Left ventricle myocardium inferior (tissue), 1 donor: ENCODE data around the gene ZBTB48. TPM values are rescaled to one million over a fixed set of nuclear protein-coding genes. Genes with fewer than 3 reads are reported as not detected.

Experiments
- DNase-seq: peaks from one replicate; pipeline ENCODE4 v3.0.0-alpha.2; 2020
- H3K27ac ChIP-seq: fragments of 200-600 bp; replicated peaks from 2 replicates; pipeline ENCODE4 v1.8.0; 2021
- H3K27me3 ChIP-seq: fragments of 200-600 bp; 2 replicates; pipeline ENCODE4 v1.8.0; 2021; ENCODE audit warnings: low read depth
- H3K36me3 ChIP-seq: fragments of 200-600 bp; 2 replicates; pipeline ENCODE4 v1.8.0; 2021
- H3K4me1 ChIP-seq: fragments of 200-600 bp; 2 replicates; pipeline ENCODE4 v1.8.0; 2021
- H3K4me3 ChIP-seq: fragments of 200-600 bp; 2 replicates; pipeline ENCODE4 v1.8.0; 2021; ENCODE audit warnings: mild to moderate bottlenecking, moderate library complexity
- H3K9me3 ChIP-seq: fragments of 200-600 bp; replicated peaks from 2 replicates; pipeline ENCODE4 v1.8.0; 2021
- CTCF ChIP-seq: fragments of 200-600 bp; IDR thresholded peaks from 2 replicates; pipeline ENCODE4 v1.8.0; 2021; ENCODE audit warnings: antibody characterized with exemption, mild to moderate bottlenecking, borderline replicate concordance
- intact Hi-C: fragments of 100-400 bp; cut with micrococcal nuclease; formaldehyde crosslinking; loops from one replicate; pipeline ENCODE4 v1.11.0; 2022
- total RNA-seq: library from RNA; stranded (reverse); fragmentation: NEBNext Ultra II Directional; extraction: Animal tissue kit (Norgen Biotek cat#: 25700); gene quantifications from one replicate; pipeline ENCODE4 v1.2.1, GENCODE V29; 2021
- donor health status: DM: no; HTN: yes; CAD: no; lungs with severe emphysema.

Gene ZBTB48
- total RNA-seq, 1 donor from 2014 or later: 12.9 TPM

- peak overlapping the region; percentile 59 for H3K27ac ChIP-seq
- TF ChIP-seq CTCF: no peak
- DNase-seq: no peak
- no peak overlapping the region for H3K4me3 ChIP-seq
- no peaks in the 10 kb centered on the region for H3K27me3 ChIP-seq
- H3K4me1 ChIP-seq: peaks cover 97% of the 10 kb centered on the region
- intact Hi-C loops: no loop called here
- H3K36me3 ChIP-seq: peaks cover 92% of the 10 kb centered on the region
- H3K9me3 ChIP-seq: no peaks in the 10 kb centered on the region
These were observed 13.2 kb downstream of the ZBTB48 start for GRCh38 chr1:6592865-6593593.

- Histone ChIP-seq H3K4me3 (no peak overlapping the region), H3K9me3 (no peaks in the 10 kb centered on the region), H3K27me3 (no peaks in the 10 kb centered on the region), H3K36me3 (peaks cover 92% of the 10 kb centered on the region), H3K4me1 (peaks cover 97% of the 10 kb centered on the region), H3K27ac (peak overlapping the region; percentile 59)
- TF ChIP-seq CTCF: no peak
- intact Hi-C loops: no loop called here
- DNase-seq: no peak
These were observed 14.0 kb downstream of the ZBTB48 start for GRCh38 chr1:6593810-6594209.

- Histone ChIP-seq H3K9me3 (no peaks in the 10 kb centered on the region), H3K4me1 (peaks cover 97% of the 10 kb centered on the region), H3K4me3 (no peak overlapping the region), H3K27ac (peak overlapping the region; percentile 100), H3K36me3 (peaks cover 91% of the 10 kb centered on the region), H3K27me3 (no peaks in the 10 kb centered on the region)
- TF ChIP-seq CTCF: no peak
- intact Hi-C loops: no loop called here
- DNase-seq: no peak
These were observed 15.4 kb downstream of the ZBTB48 start for GRCh38 chr1:6594977-6595740.

GRCh38 chr1:6596351-6596750, 16.6 kb downstream of the ZBTB48 start:
- Histone ChIP-seq H3K9me3 (no peaks in the 10 kb centered on the region), H3K4me3 (peak overlapping the region; percentile 97), H3K36me3 (peaks cover 81% of the 10 kb centered on the region), H3K4me1 (peaks cover 100% of the 10 kb centered on the region), H3K27ac (peak overlapping the region; percentile 100), H3K27me3 (no peaks in the 10 kb centered on the region)
- no peak for TF ChIP-seq CTCF
- intact Hi-C loops: no loop called here
- DNase-seq: no peak

DNA sequence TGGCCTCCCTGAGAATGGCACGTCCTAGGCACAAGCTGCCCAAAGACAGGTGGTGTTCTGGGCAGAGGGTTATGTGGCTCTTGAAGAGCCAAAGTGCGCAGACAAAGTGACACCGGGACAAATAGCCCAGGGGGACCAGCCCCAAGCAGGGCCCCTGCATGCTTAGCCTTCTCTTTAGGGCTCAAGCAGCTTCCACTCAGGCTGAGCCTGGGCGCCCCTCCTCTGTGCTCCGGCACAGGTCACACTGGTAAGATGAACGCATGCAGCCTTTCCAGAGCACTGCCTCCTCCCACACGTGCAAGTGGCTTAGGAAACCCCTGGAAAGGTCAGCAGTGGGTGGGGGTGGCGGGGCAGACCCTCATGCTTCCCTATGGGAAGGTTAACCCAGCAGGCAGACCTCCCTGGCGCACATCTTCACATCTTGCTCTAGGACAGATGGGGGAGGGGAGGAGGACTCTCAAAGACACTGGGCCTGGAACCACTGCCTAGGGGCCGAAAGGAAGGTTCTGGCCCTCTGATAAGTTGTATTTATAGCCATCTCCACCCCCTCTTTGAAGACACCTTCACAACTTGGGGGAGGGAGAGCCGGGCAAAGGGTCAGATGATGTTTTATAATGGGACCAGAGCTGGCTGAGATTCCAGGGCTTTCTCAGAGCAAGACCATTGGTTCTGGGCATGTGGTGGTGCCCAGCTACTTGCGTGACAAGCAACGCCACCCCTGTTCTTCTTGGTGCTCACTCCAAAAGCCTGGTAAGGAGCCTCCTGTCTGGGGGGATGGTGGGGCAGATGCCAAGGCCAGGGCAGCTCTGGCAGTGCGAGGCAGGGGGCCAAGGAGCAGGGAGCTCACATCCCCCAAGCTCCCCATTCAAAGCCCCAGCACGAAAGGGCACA, 17.3 kb downstream of the ZBTB48 start:
- intact Hi-C loops: no loop called here
- no peak for DNase-seq
- TF ChIP-seq CTCF: no peak
- Histone ChIP-seq H3K27me3 (no peaks in the 10 kb centered on the region), H3K36me3 (peaks cover 80% of the 10 kb centered on the region), H3K4me3 (peak overlapping the region; percentile 97), H3K4me1 (peaks cover 100% of the 10 kb centered on the region), H3K27ac (peak overlapping the region; percentile 100), H3K9me3 (no peaks in the 10 kb centered on the region)
